DOHH2 (cell line): ENCODE results near the gene OR8B8.

ENCODE experiments used
- H3F3A ChIP-seq: fragments of 200-600 bp; sonication (generic), shearing (Covaris generic); 2 replicates; pipeline ENCODE4 v1.6.0; 2016; ENCODE audit warnings: antibody characterized with exemption, mild to moderate bottlenecking; ENCODE audit not compliant: control insufficient read depth, insufficient read depth
- H3K27ac ChIP-seq: fragments of 200-600 bp; sonication (generic); 2 replicates; pipeline ENCODE4 v1.5.1; 2014; ENCODE audit warnings: low read depth, mild to moderate bottlenecking, low read length, moderate library complexity
- H3K27me3 ChIP-seq: fragments of 200-600 bp; sonication (generic); 2 replicates; pipeline ENCODE4 v1.6.1; 2014; ENCODE audit warnings: mild to moderate bottlenecking, low read length, mixed read lengths; ENCODE audit not compliant: control insufficient read depth
- H3K36me3 ChIP-seq: fragments of 200-600 bp; sonication (generic); 2 replicates; pipeline ENCODE4 v1.6.1; 2014; ENCODE audit warnings: mild to moderate bottlenecking, low read length, moderate library complexity, mixed read lengths; ENCODE audit not compliant: control insufficient read depth
- H3K4me1 ChIP-seq: fragments of 200-600 bp; sonication (generic); 2 replicates; pipeline ENCODE4 v1.6.1; 2014; ENCODE audit warnings: mild to moderate bottlenecking, low read length, mixed read lengths; ENCODE audit not compliant: control insufficient read depth
- H3K4me2 ChIP-seq: fragments of 200-600 bp; sonication (generic); 2 replicates; pipeline ENCODE4 v1.6.0; 2014; ENCODE audit warnings: mild to moderate bottlenecking, low read length, moderate library complexity
- H3K4me3 ChIP-seq: fragments of 200-600 bp; sonication (generic); 2 replicates; pipeline ENCODE4 v1.5.1; 2014; ENCODE audit warnings: mild to moderate bottlenecking, low read length, mixed read lengths
- H3K79me2 ChIP-seq: fragments of 200-600 bp; sonication (generic); 2 replicates; pipeline ENCODE4 v1.6.1; 2014; ENCODE audit warnings: mild to moderate bottlenecking, low read length, mixed read lengths; ENCODE audit not compliant: control insufficient read depth
- H3K9me2 ChIP-seq: fragments of 200-600 bp; sonication (generic); replicated peaks from 2 replicates; pipeline ENCODE4 v1.6.1; 2014; ENCODE audit warnings: mild to moderate bottlenecking, low read length, mixed read lengths; ENCODE audit not compliant: control insufficient read depth
- H3K9me3 ChIP-seq: fragments of 200-600 bp; sonication (generic); 2 replicates; pipeline ENCODE4 v1.6.1; 2014; ENCODE audit warnings: antibody characterized with exemption, low read length, mixed read lengths; ENCODE audit not compliant: control insufficient read depth, insufficient read depth
- H4K20me1 ChIP-seq: fragments of 200-600 bp; sonication (generic); 2 replicates; pipeline ENCODE4 v1.6.0; 2014; ENCODE audit warnings: low read depth, mild to moderate bottlenecking, antibody characterized with exemption, low read length, moderate library complexity; ENCODE audit not compliant: control insufficient read depth, insufficient read depth
- EZH2phosphoT487 ChIP-seq: fragments of 200-600 bp; sonication (generic); IDR thresholded peaks from 2 replicates; pipeline ENCODE4 v1.6.1; 2017; ENCODE audit warnings: borderline replicate concordance, mild to moderate bottlenecking, antibody characterized with exemption, low read length, moderate library complexity, mixed read lengths
- TF ChIP-seq, protein P1 (sequence below): fragments of 200-600 bp; sonication (generic); IDR thresholded peaks from one replicate; pipeline ENCODE4 v1.5.1; 2014; ENCODE audit warnings: antibody characterized with exemption, mild to moderate bottlenecking, low read depth, low read length; ENCODE audit not compliant: poor library complexity, severe bottlenecking

Gene OR8B8

GRCh38 chr11:124475265-124475664, 29.8 kb upstream of the OR8B8 start:
- Histone ChIP-seq H3K9me2 (no peaks in the 10 kb centered on the region), H3K4me3 (no peak overlapping the region), H3K79me2 (no peaks in the 10 kb centered on the region), H3K27me3 (peaks cover 20% of the 10 kb centered on the region), H3K4me1 (no peaks in the 10 kb centered on the region), H3K36me3 (no peaks in the 10 kb centered on the region), H3K27ac (no peak overlapping the region), H3F3A (no peaks in the 10 kb centered on the region), H3K4me2 (no peak overlapping the region), H4K20me1 (no peaks in the 10 kb centered on the region), H3K9me3 (no peaks in the 10 kb centered on the region)
- no peak for TF ChIP-seq EZH2phosphoT487
- TF ChIP-seq, protein P1, sequence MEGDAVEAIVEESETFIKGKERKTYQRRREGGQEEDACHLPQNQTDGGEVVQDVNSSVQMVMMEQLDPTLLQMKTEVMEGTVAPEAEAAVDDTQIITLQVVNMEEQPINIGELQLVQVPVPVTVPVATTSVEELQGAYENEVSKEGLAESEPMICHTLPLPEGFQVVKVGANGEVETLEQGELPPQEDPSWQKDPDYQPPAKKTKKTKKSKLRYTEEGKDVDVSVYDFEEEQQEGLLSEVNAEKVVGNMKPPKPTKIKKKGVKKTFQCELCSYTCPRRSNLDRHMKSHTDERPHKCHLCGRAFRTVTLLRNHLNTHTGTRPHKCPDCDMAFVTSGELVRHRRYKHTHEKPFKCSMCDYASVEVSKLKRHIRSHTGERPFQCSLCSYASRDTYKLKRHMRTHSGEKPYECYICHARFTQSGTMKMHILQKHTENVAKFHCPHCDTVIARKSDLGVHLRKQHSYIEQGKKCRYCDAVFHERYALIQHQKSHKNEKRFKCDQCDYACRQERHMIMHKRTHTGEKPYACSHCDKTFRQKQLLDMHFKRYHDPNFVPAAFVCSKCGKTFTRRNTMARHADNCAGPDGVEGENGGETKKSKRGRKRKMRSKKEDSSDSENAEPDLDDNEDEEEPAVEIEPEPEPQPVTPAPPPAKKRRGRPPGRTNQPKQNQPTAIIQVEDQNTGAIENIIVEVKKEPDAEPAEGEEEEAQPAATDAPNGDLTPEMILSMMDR, result no peak

DNA sequence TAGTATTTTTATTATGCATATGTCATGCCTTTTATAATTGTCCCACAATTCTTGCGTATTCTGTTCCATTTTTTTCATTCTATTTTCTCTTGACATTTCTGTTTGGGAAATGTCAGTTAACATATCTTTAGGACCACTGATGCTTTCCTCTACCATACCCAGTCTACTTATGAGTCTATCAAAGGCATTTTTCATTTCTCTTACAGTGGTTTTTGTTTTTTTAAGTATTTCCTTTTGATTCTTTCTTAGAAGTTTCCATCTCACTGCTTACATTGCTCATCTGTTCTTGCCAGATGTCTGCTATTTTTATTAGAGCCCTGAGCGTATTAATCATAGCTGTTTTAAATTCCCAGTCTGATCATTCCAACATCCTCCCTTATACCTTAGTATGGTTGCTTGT, 29.3 kb upstream of the OR8B8 start:
- H3K4me2 ChIP-seq, result no peak overlapping the region
- no peaks in the 10 kb centered on the region for H3K36me3 ChIP-seq
- no peak overlapping the region for H3K4me3 ChIP-seq
- TF ChIP-seq, protein P1, result no peak
- no peak for TF ChIP-seq EZH2phosphoT487
- H3K27ac ChIP-seq, result no peak overlapping the region
- H4K20me1 ChIP-seq, result no peaks in the 10 kb centered on the region
- H3K79me2 ChIP-seq, result no peaks in the 10 kb centered on the region
- no peaks in the 10 kb centered on the region for H3F3A ChIP-seq
- no peaks in the 10 kb centered on the region for H3K4me1 ChIP-seq
- H3K9me2 ChIP-seq, result no peaks in the 10 kb centered on the region
- no peaks in the 10 kb centered on the region for H3K9me3 ChIP-seq
- H3K27me3 ChIP-seq, result peaks cover 20% of the 10 kb centered on the region

- Histone ChIP-seq H3K79me2 (no peaks in the 10 kb centered on the region), H3K4me2 (no peak overlapping the region), H3K4me1 (no peaks in the 10 kb centered on the region), H3K27ac (no peak overlapping the region), H3F3A (no peaks in the 10 kb centered on the region), H4K20me1 (no peaks in the 10 kb centered on the region), H3K4me3 (no peak overlapping the region), H3K36me3 (no peaks in the 10 kb centered on the region), H3K27me3 (peaks cover 20% of the 10 kb centered on the region), H3K9me3 (no peaks in the 10 kb centered on the region), H3K9me2 (no peaks in the 10 kb centered on the region)
- no peak for TF ChIP-seq EZH2phosphoT487
- TF ChIP-seq, protein P1, result no peak
Measured at GRCh38 chr11:124474079-124474478, 28.6 kb upstream of the OR8B8 start.

- no peak overlapping the region for H3K27ac ChIP-seq
- H4K20me1 ChIP-seq, result no peaks in the 10 kb centered on the region
- H3K9me2 ChIP-seq, result no peaks in the 10 kb centered on the region
- TF ChIP-seq, protein P1, result no peak
- no peak for TF ChIP-seq EZH2phosphoT487
- no peak overlapping the region for H3K4me2 ChIP-seq
- H3K27me3 ChIP-seq, result peaks cover 20% of the 10 kb centered on the region
- no peaks in the 10 kb centered on the region for H3K79me2 ChIP-seq
- H3K4me1 ChIP-seq, result no peaks in the 10 kb centered on the region
- H3K9me3 ChIP-seq, result no peaks in the 10 kb centered on the region
- no peaks in the 10 kb centered on the region for H3F3A ChIP-seq
- no peaks in the 10 kb centered on the region for H3K36me3 ChIP-seq
- H3K4me3 ChIP-seq, result no peak overlapping the region
Measured at GRCh38 chr11:124473476-124473875, 28.0 kb upstream of the OR8B8 start.
